OCI-LY7 (cell line): ENCODE data around the gene ADGRD1. TPM values are rescaled to one million over a fixed set of nuclear protein-coding genes. Genes with fewer than 3 reads are reported as not detected.

Experiments
- BruUV-seq: library from RNA; stranded (reverse); fragments of 400-500 nt; replicated peaks from 2 replicates; lab custom pipeline; 2021; lab: Mats Ljungman, UMichigan
- CTCF ChIA-PET: fragments of 300-600 bp; sonication (Branson Sonifier 250); formaldehyde crosslinking; loops from one replicate; lab custom pipeline; 2022; ENCODE audit warnings: antibody characterized with exemption; ENCODE audit not compliant: unreplicated experiment; lab: Charles Lee
- POLR2A ChIA-PET: fragments of 300-600 bp; sonication (Branson Sonifier 250); formaldehyde crosslinking; loops from one replicate; lab custom pipeline; 2022; ENCODE audit warnings: antibody characterized with exemption; lab: Charles Lee
- DNase-seq: peaks from one replicate; pipeline ENCODE4 v3.0.0-alpha.2; 2015; ENCODE audit warnings: low spot score
- H2AFZ ChIP-seq: fragments of 200-600 bp; sonication (generic), shearing (Covaris generic); 2 replicates; pipeline ENCODE4 v1.6.1; 2014; ENCODE audit warnings: mild to moderate bottlenecking, antibody characterized with exemption, low read length, moderate library complexity
- H3K27ac ChIP-seq: fragments of 200-600 bp; sonication (generic); 2 replicates; pipeline ENCODE4 v1.5.1; 2014; ENCODE audit warnings: mixed run types, low read depth, mild to moderate bottlenecking, moderate library complexity, low read length, inconsistent platforms; ENCODE audit not compliant: poor library complexity, severe bottlenecking
- H3K36me3 ChIP-seq: fragments of 200-600 bp; sonication (generic); 2 replicates; pipeline ENCODE4 v1.6.1; 2014; ENCODE audit warnings: mild to moderate bottlenecking, antibody characterized with exemption, low read length, moderate library complexity, mixed read lengths; ENCODE audit not compliant: insufficient read depth
- H3K4me1 ChIP-seq: fragments of 200-600 bp; sonication (generic); 2 replicates; pipeline ENCODE4 v1.5.1; 2014; ENCODE audit warnings: mild to moderate bottlenecking, low read length; ENCODE audit not compliant: insufficient read depth, poor library complexity, severe bottlenecking
- H3K4me2 ChIP-seq: fragments of 200-600 bp; sonication (generic); 2 replicates; pipeline ENCODE4 v1.6.1; 2014; ENCODE audit warnings: mild to moderate bottlenecking, low read length
- H3K4me3 ChIP-seq: fragments of 200-600 bp; sonication (generic); 2 replicates; pipeline ENCODE4 v1.5.1; 2014; ENCODE audit warnings: mild to moderate bottlenecking, low read depth, low read length; ENCODE audit not compliant: poor library complexity, severe bottlenecking
- H3K79me2 ChIP-seq: fragments of 200-600 bp; sonication (generic); 2 replicates; pipeline ENCODE4 v1.6.1; 2016; ENCODE audit warnings: low read depth, mild to moderate bottlenecking, low read length, moderate library complexity, mixed read lengths; ENCODE audit not compliant: insufficient read depth
- H3K9me2 ChIP-seq: fragments of 200-600 bp; sonication (generic); 2 replicates; pipeline ENCODE4 v1.6.1; 2016; ENCODE audit warnings: mild to moderate bottlenecking, low read length, mixed read lengths; ENCODE audit not compliant: insufficient read depth
- H3K9me3 ChIP-seq: fragments of 200-600 bp; sonication (generic); 2 replicates; pipeline ENCODE4 v1.6.1; 2014; ENCODE audit warnings: mild to moderate bottlenecking, mixed run types, low read length, mixed read lengths
- H4K20me1 ChIP-seq: fragments of 200-600 bp; sonication (generic); 2 replicates; pipeline ENCODE4 v1.6.1; 2014; ENCODE audit warnings: mild to moderate bottlenecking, antibody characterized with exemption, low read length, moderate library complexity, mixed read lengths; ENCODE audit not compliant: insufficient read depth
- CTCF ChIP-seq: fragments of 200-600 bp; sonication (generic); conservative IDR thresholded peaks from 2 replicates; pipeline ENCODE4 v1.5.1; 2014; ENCODE audit warnings: mild to moderate bottlenecking, antibody characterized with exemption, low read length, moderate library complexity, mixed read lengths
- EZH2phosphoT487 ChIP-seq: fragments of 200-600 bp; sonication (generic); IDR thresholded peaks from 2 replicates; pipeline ENCODE4 v1.6.1; 2018; ENCODE audit warnings: low read depth, borderline replicate concordance, mild to moderate bottlenecking, mixed run types, antibody characterized with exemption, low read length, moderate library complexity, mixed read lengths
- intact Hi-C: fragments of 100-400 bp; cut with micrococcal nuclease; formaldehyde crosslinking; loops from one replicate; pipeline ENCODE4 v1.10.0; 2022; ENCODE audit not compliant: unreplicated experiment
- total RNA-seq, 2 experiments: library from RNA; depleted of rRNA in 1 of 2; stranded (reverse); fragments of >200 nt in 1 of 2; shearing (Covaris generic) in 1 of 2; gene quantifications; 2 replicates each; pipeline ENCODE4 v1.2.3, GENCODE V29; 2014 to 2022

Gene ADGRD1
- total RNA-seq, 2 experiments from 2014 or later, result 1.0 to 1.7 TPM

- BruUV-seq, result no TSS peak
- Histone ChIP-seq H3K36me3 (no peaks in the 10 kb centered on the region), H3K9me2 (no peaks in the 10 kb centered on the region), H3K4me3 (no peak overlapping the region), H3K27ac (no peak overlapping the region), H3K4me2 (no peak overlapping the region), H3K4me1 (no peaks in the 10 kb centered on the region), H3K9me3 (no peaks in the 10 kb centered on the region), H3K79me2 (no peaks in the 10 kb centered on the region), H2AFZ (no peak overlapping the region), H4K20me1 (no peaks in the 10 kb centered on the region)
- no peak for TF ChIP-seq EZH2phosphoT487
- TF ChIP-seq CTCF, result no peak
- intact Hi-C loops, result no loop called here
- DNase-seq, result no peak
- POLR2A ChIA-PET, result interaction anchor here (0.5 kb wide), 1 partner anchor 309 kb away, joined by 5 read pairs; no protein-coding TSS in a partner anchor
- CTCF ChIA-PET, result no interaction called here
These were observed 159.1 kb downstream of the ADGRD1 start for GRCh38 chr12:131112700-131113290.

DNA sequence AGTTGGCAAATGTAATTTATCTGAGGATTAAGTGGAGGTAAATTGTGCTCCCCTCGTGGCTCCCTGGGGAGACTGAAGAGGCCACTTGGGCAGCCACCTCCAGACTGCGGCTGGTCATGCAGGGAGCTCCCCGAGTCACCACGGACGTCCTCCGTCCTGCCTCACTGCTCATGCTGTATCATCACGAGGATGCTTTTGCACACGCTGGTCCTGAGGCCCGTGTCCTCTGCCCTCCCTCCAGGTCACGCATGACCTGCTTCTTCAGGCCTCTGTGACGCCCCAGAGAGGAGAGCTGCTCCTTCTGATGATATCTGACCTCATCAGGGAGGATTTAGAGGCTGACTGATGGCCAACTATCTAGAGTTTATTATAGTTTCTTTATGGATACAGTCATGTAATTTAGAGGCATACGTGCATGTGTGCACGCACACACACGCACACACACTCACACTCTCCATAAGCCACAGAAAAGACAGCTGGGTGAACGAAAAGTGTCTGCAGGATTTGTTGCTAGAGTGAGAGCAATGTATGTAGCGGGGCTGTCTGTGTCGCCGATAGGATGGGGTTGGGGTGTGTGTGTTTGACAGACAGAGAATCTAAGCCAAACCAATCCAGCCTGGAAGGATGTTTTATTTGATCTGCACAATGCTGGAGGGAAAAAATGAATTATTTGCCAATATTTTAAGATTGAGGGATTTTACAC is 160.0 kb downstream of the ADGRD1 start:
- H3K9me3 ChIP-seq, result no peaks in the 10 kb centered on the region
- H4K20me1 ChIP-seq, result no peaks in the 10 kb centered on the region
- no peak overlapping the region for H2AFZ ChIP-seq
- H3K4me3 ChIP-seq, result no peak overlapping the region
- CTCF ChIA-PET, result no interaction called here
- no peaks in the 10 kb centered on the region for H3K4me1 ChIP-seq
- H3K27ac ChIP-seq, result no peak overlapping the region
- H3K9me2 ChIP-seq, result no peaks in the 10 kb centered on the region
- no peak for TF ChIP-seq EZH2phosphoT487
- no peak for TF ChIP-seq CTCF
- no peak overlapping the region for H3K4me2 ChIP-seq
- no peak for DNase-seq
- BruUV-seq, result no TSS peak
- no peaks in the 10 kb centered on the region for H3K79me2 ChIP-seq
- no peaks in the 10 kb centered on the region for H3K36me3 ChIP-seq
- intact Hi-C loops, result no loop called here
- POLR2A ChIA-PET, result no interaction called here

GRCh38 chr12:131114271-131114670 is 160.6 kb downstream of the ADGRD1 start:
- no peaks in the 10 kb centered on the region for H3K9me2 ChIP-seq
- no peaks in the 10 kb centered on the region for H3K79me2 ChIP-seq
- H3K9me3 ChIP-seq, result no peaks in the 10 kb centered on the region
- H3K4me3 ChIP-seq, result no peak overlapping the region
- no TSS peak for BruUV-seq
- H3K36me3 ChIP-seq, result no peaks in the 10 kb centered on the region
- POLR2A ChIA-PET, result no interaction called here
- no peak for TF ChIP-seq CTCF
- DNase-seq, result no peak
- H2AFZ ChIP-seq, result no peak overlapping the region
- H3K4me2 ChIP-seq, result no peak overlapping the region
- H4K20me1 ChIP-seq, result no peaks in the 10 kb centered on the region
- no peaks in the 10 kb centered on the region for H3K4me1 ChIP-seq
- H3K27ac ChIP-seq, result no peak overlapping the region
- intact Hi-C loops, result no loop called here
- CTCF ChIA-PET, result no interaction called here
